Type B pancreatic cell (in vitro differentiated cells): ENCODE results near the gene NTM. TPM values are rescaled to one million over a fixed set of nuclear protein-coding genes. Genes with fewer than 3 reads are reported as not detected.

Experiments
- DNase-seq: peaks from one replicate; pipeline ENCODE4 v3.0.0; 2021; ENCODE audit warnings: mixed read lengths; ENCODE audit not compliant: unreplicated experiment; ENCODE audit errors: extremely low spot score
- H3K27ac Mint-ChIP-seq: 2 replicates; pipeline ENCODE4 v1.8.0; 2021; ENCODE audit warnings: mild to moderate bottlenecking, mixed read lengths
- H3K27me3 Mint-ChIP-seq: 2 replicates; pipeline ENCODE4 v1.8.0; 2021; ENCODE audit warnings: mixed read lengths
- H3K36me3 Mint-ChIP-seq: 2 replicates; pipeline ENCODE4 v1.8.0; 2021; ENCODE audit warnings: mixed read lengths
- H3K4me1 Mint-ChIP-seq: one replicate; pipeline ENCODE4 v1.8.0; 2021; ENCODE audit warnings: mixed read lengths; ENCODE audit not compliant: unreplicated experiment
- H3K4me3 Mint-ChIP-seq: 2 replicates; pipeline ENCODE4 v1.8.0; 2021; ENCODE audit warnings: mild to moderate bottlenecking, mixed read lengths
- H3K9me3 Mint-ChIP-seq: 2 replicates; pipeline ENCODE4 v1.8.0; 2021; ENCODE audit warnings: mixed read lengths
- CTCF ChIP-seq: fragments of 200-600 bp; sonication (generic); conservative IDR thresholded peaks from 2 replicates; pipeline ENCODE4 v1.5.0; 2021; ENCODE audit warnings: antibody characterized with exemption, mild to moderate bottlenecking
- total RNA-seq: library from RNA; stranded (reverse); gene quantifications from 2 replicates; pipeline ENCODE4 v1.2.1, GENCODE V29; 2021; ENCODE audit warnings: low replicate concordance

The NTM gene
- total RNA-seq, 1 donor from 2014 or later, result 19.2 TPM

- no peak for TF ChIP-seq CTCF
- Mint-ChIP-seq H3K27ac (no peak overlapping the region), H3K4me3 (no peak overlapping the region), H3K9me3 (no peaks in the 10 kb centered on the region), H3K27me3 (peaks cover 9% of the 10 kb centered on the region), H3K36me3 (no peaks in the 10 kb centered on the region), H3K4me1 (no peaks in the 10 kb centered on the region)
- DNase-seq, result no peak
These were observed 686.3 kb downstream of the NTM start for GRCh38 chr11:132056689-132057088.

GRCh38 chr11:132057266-132057665, 686.9 kb downstream of the NTM start:
- no peak overlapping the region for H3K4me3 Mint-ChIP-seq
- TF ChIP-seq CTCF, result no peak
- H3K4me1 Mint-ChIP-seq, result no peaks in the 10 kb centered on the region
- DNase-seq, result no peak
- no peaks in the 10 kb centered on the region for H3K9me3 Mint-ChIP-seq
- no peaks in the 10 kb centered on the region for H3K36me3 Mint-ChIP-seq
- peaks cover 9% of the 10 kb centered on the region for H3K27me3 Mint-ChIP-seq
- no peak overlapping the region for H3K27ac Mint-ChIP-seq

- Mint-ChIP-seq H3K4me3 (no peak overlapping the region), H3K27ac (no peak overlapping the region), H3K27me3 (peaks cover 12% of the 10 kb centered on the region), H3K36me3 (no peaks in the 10 kb centered on the region), H3K4me1 (peaks cover 6% of the 10 kb centered on the region), H3K9me3 (no peaks in the 10 kb centered on the region)
- DNase-seq, result no peak
- no peak for TF ChIP-seq CTCF
These were observed 687.9 kb downstream of the NTM start for GRCh38 chr11:132058211-132058772.

GRCh38 chr11:132060567-132060966, 690.2 kb downstream of the NTM start:
- Mint-ChIP-seq H3K4me1 (peaks cover 6% of the 10 kb centered on the region), H3K4me3 (no peak overlapping the region)
- no peak for TF ChIP-seq CTCF

GRCh38 chr11:132062031-132062430, 691.6 kb downstream of the NTM start:
- Mint-ChIP-seq H3K27me3 (peaks cover 16% of the 10 kb centered on the region), H3K36me3 (peaks cover 6% of the 10 kb centered on the region), H3K4me1 (peaks cover 6% of the 10 kb centered on the region), H3K27ac (no peak overlapping the region), H3K4me3 (no peak overlapping the region), H3K9me3 (peaks cover 11% of the 10 kb centered on the region)
- no peak for DNase-seq
- TF ChIP-seq CTCF, result no peak

More at GRCh38 chr11:132060567-132060966, 690.2 kb downstream of the NTM start:
- H3K27ac Mint-ChIP-seq, result no peak overlapping the region
- H3K36me3 Mint-ChIP-seq, result no peaks in the 10 kb centered on the region
- H3K27me3 Mint-ChIP-seq, result peaks cover 16% of the 10 kb centered on the region
- no peak for DNase-seq
- no peaks in the 10 kb centered on the region for H3K9me3 Mint-ChIP-seq

- DNase-seq, result no peak
- peaks cover 6% of the 10 kb centered on the region for H3K4me1 Mint-ChIP-seq
- no peak overlapping the region for H3K4me3 Mint-ChIP-seq
- no peak for TF ChIP-seq CTCF
- H3K36me3 Mint-ChIP-seq, result peaks cover 9% of the 10 kb centered on the region
- H3K27me3 Mint-ChIP-seq, result peaks cover 16% of the 10 kb centered on the region
- H3K9me3 Mint-ChIP-seq, result peaks cover 11% of the 10 kb centered on the region
- H3K27ac Mint-ChIP-seq, result no peak overlapping the region
These were observed 692.1 kb downstream of the NTM start for GRCh38 chr11:132062541-132062940.
